ENCODE results near the gene SRPRB. TPM values are rescaled to one million over a fixed set of nuclear protein-coding genes. Genes with fewer than 3 reads are reported as not detected.

Gene SRPRB
- total and polyA plus RNA-seq, 2 experiments from 2014 or later, result 25.6 to 36.0 TPM

DNA sequence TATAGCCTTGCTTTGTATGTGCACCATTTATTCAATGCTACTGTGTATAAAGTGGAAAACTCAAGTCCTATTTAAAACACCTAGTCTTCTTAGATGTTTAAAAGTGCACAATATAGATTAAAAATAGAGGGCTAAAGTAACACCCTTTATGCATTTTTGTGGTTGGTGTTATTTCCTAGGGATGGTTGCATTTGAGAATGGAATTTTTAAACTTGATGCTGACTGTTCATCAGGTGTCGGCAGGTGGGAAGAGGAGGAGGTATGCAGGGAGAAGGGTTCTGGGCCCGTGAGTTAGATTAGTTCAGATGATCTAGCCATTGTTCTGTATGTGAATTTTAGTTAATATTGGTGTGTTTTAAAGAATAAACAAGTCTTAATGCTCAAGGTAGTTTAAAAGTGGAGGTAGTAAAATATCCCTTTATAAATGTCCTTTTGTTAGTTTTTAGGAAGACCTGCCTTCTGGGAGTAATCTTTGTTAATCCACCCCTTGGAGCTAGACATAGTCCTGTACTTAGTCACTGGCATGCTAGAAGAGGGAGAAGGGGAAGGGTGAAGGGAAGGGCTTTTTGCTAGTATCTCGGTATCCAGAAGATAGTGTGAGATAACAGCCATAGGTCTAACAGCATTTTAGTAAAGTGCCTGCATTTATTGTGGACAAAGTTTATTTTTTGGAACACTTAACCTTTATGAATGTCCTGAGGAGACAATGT, 8.1 kb upstream of the SRPRB start:
- no peak overlapping the region for H3K4me3 Mint-ChIP-seq
- H3K27ac ChIP-seq (ENCODE audit: low read depth), result no peak overlapping the region
- H3K36me3 ChIP-seq (ENCODE audit: insufficient read depth), result peaks cover 6% of the 10 kb centered on the region; the same call in 1 of the 2 replicates
- H3K9me3 Mint-ChIP-seq, result peaks cover 28% of the 10 kb centered on the region
- TF ChIP-seq ZNF462 (CRISPR knock-in tag; IDR thresholded peaks at IDR 0.05) (no peak), EZH2 (IDR thresholded peaks at IDR 0.05; ENCODE audit: low read depth, unreplicated experiment) (no peak), JUNB (IDR thresholded peaks at IDR 0.05; ENCODE audit: unreplicated experiment) (no peak), STAT1 (IDR thresholded peaks at IDR 0.05; ENCODE audit: unreplicated experiment) (no peak), CREB1 (CRISPR knock-in tag; IDR thresholded peaks at IDR 0.05; ENCODE audit: low read depth) (no peak), ZNF114 (CRISPR knock-in tag; IDR thresholded peaks at IDR 0.05) (no peak), ETS1 (IDR thresholded peaks at IDR 0.05) (no peak), CTCF (conservative IDR thresholded peaks at IDR 0.05; ENCODE audit: low read depth in 2 of 2) (no peak), ZNF331 (CRISPR knock-in tag; IDR thresholded peaks at IDR 0.05; ENCODE audit: low read depth) (no peak), EZH2phosphoT487 (IDR thresholded peaks at IDR 0.05; ENCODE audit: unreplicated experiment) (no peak), POLR2AphosphoS5 (IDR thresholded peaks at IDR 0.05; ENCODE audit: low read depth) (no peak), NANOG (IDR thresholded peaks at IDR 0.05; ENCODE audit: borderline replicate concordance) (no peak)
- TF ChIP-seq, protein P1, sequence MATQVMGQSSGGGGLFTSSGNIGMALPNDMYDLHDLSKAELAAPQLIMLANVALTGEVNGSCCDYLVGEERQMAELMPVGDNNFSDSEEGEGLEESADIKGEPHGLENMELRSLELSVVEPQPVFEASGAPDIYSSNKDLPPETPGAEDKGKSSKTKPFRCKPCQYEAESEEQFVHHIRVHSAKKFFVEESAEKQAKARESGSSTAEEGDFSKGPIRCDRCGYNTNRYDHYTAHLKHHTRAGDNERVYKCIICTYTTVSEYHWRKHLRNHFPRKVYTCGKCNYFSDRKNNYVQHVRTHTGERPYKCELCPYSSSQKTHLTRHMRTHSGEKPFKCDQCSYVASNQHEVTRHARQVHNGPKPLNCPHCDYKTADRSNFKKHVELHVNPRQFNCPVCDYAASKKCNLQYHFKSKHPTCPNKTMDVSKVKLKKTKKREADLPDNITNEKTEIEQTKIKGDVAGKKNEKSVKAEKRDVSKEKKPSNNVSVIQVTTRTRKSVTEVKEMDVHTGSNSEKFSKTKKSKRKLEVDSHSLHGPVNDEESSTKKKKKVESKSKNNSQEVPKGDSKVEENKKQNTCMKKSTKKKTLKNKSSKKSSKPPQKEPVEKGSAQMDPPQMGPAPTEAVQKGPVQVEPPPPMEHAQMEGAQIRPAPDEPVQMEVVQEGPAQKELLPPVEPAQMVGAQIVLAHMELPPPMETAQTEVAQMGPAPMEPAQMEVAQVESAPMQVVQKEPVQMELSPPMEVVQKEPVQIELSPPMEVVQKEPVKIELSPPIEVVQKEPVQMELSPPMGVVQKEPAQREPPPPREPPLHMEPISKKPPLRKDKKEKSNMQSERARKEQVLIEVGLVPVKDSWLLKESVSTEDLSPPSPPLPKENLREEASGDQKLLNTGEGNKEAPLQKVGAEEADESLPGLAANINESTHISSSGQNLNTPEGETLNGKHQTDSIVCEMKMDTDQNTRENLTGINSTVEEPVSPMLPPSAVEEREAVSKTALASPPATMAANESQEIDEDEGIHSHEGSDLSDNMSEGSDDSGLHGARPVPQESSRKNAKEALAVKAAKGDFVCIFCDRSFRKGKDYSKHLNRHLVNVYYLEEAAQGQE (IDR thresholded peaks at IDR 0.05; ENCODE audit: unreplicated experiment), result no peak
- no peaks in the 10 kb centered on the region for H3K27me3 ChIP-seq (ENCODE audit: insufficient read depth)
- no peaks in the 10 kb centered on the region for H4K20me1 ChIP-seq (replicated peaks; ENCODE audit: insufficient read depth)
- no peak overlapping the region for H3K27ac Mint-ChIP-seq
- H3K4me1 Mint-ChIP-seq, result 0 out of 3 replicates have a peak, but pooled peaks cover 2% of the 10 kb centered on the region
- H3K36me3 Mint-ChIP-seq (ENCODE audit: low read depth), result peaks cover 14% of the 10 kb centered on the region; the same call in 2 of the 3 replicates
- no peaks in the 10 kb centered on the region; the same call in none of the 2 replicates for H3K9me2 ChIP-seq (ENCODE audit: insufficient read depth)
- H3F3A ChIP-seq (replicated peaks; ENCODE audit: low read depth), result no peaks in the 10 kb centered on the region
- no peak overlapping the region for H3K4me2 ChIP-seq
- DNase-seq (ENCODE audit: low spot score), result no peak
- no peaks in the 10 kb centered on the region for H3K4me1 ChIP-seq (ENCODE audit: insufficient read depth)
- no peaks in the 10 kb centered on the region for H3K79me2 ChIP-seq (replicated peaks; ENCODE audit: insufficient read depth)
- H2AFZ ChIP-seq, result no peak overlapping the region
- no peak for ATAC-seq
- H3K4me3 ChIP-seq, result no peak overlapping the region
- H3K27me3 Mint-ChIP-seq (ENCODE audit: insufficient read depth, low read depth, poor library complexity), result no peaks in the 10 kb centered on the region
